H1 (cell line): Measurements from ENCODE around the gene GRM1. TPM values are rescaled to one million over a fixed set of nuclear protein-coding genes. Genes with fewer than 3 reads are reported as not detected.

ENCODE experiments used
- ASH2L ChIP-seq: fragments of 200-600, 300-600 bp; sonication (generic); IDR thresholded peaks from one replicate; pipeline ENCODE4 v1.7.1; 2017; ENCODE audit warnings: low read length
- CBX8 ChIP-seq: fragments of 300-800, 300-1000 bp; sonication (generic); IDR thresholded peaks from 2 replicates; pipeline ENCODE4 v1.7.1; 2016; ENCODE audit warnings: low read depth, low read length, borderline replicate concordance
- CHD7 ChIP-seq: fragments of 300-600 bp; sonication (generic); IDR thresholded peaks from 2 replicates; pipeline ENCODE4 v1.7.1; 2012; ENCODE audit warnings: low read length, moderate library complexity, mild to moderate bottlenecking, inconsistent platforms; ENCODE audit not compliant: insufficient replicate concordance
- GABPA ChIP-seq: IDR thresholded peaks from 2 replicates; pipeline ENCODE4 v1.6.1; 2011; ENCODE audit warnings: mild to moderate bottlenecking, low read length, moderate library complexity, borderline replicate concordance; ENCODE audit not compliant: insufficient read depth
- HDAC6 ChIP-seq: IDR thresholded peaks from one replicate; pipeline ENCODE4 v1.7.1; 2012; ENCODE audit warnings: low read depth, mild to moderate bottlenecking, inconsistent platforms, low read length, moderate library complexity
- KDM4A ChIP-seq: IDR thresholded peaks from one replicate; pipeline ENCODE4 v1.7.1; 2012; ENCODE audit warnings: low read depth, mild to moderate bottlenecking, moderate library complexity, low read length, inconsistent platforms; ENCODE audit not compliant: severe bottlenecking
- KDM5A ChIP-seq: fragments of 200-600 bp; IDR thresholded peaks from 2 replicates; pipeline ENCODE4 v1.7.1; 2012; ENCODE audit warnings: mild to moderate bottlenecking, low read length, inconsistent platforms, mixed read lengths
- RAD21 ChIP-seq, 2 experiments: IDR thresholded peaks in 1 of 2; conservative IDR thresholded peaks in 1 of 2; 2 replicates each; pipeline ENCODE4 v1.6.1; 2011; ENCODE audit warnings: low read depth in 2 of 2, low read length in 2 of 2, improper control_type of control experiment in 1 of 2, inconsistent platforms in 1 of 2, mild to moderate bottlenecking in 1 of 2, moderate library complexity in 1 of 2
- RFX5 ChIP-seq: IDR thresholded peaks from 2 replicates; pipeline ENCODE4 v1.6.1; 2011; ENCODE audit warnings: low read depth, low read length, improper control_type of control experiment, borderline replicate concordance
- SP4 ChIP-seq: IDR thresholded peaks from 2 replicates; pipeline ENCODE4 v1.6.1; 2012; ENCODE audit warnings: low read length, inconsistent platforms
- polyA plus RNA-seq, 7 experiments: library from polyadenylated mRNA; depleted of rRNA in 3 of 7; stranded (reverse) in 5 of 7; unstranded in 2 of 7; fragments of >200 nt in 5 of 7; fragments of 200-250 nt in 2 of 7; gene quantifications; 1 replicate in 5 of 7; 2 replicates in 1 of 7; 4 replicates in 1 of 7; pipeline versions ENCODE4 v1.2.1 to v1.2.3, GENCODE V29; 2011 to 2013; ENCODE audit warnings: missing spikeins in 2 of 7, mixed read lengths in 2 of 7
- total RNA-seq: library from RNA; stranded (reverse); fragmentation: NEBNext Ultra II Directional; extraction: Animal tissue kit (Norgen Biotek cat#: 25700); gene quantifications from 2 replicates; pipeline ENCODE4 v1.2.1, GENCODE V29; 2021

Gene GRM1
- total and polyA plus RNA-seq, 2 of the 8 experiments (the other 6 are each of a cell fraction or from before 2014, with no cell fraction given): 0.15 to 1.3 TPM

- TF ChIP-seq CHD7 (no peak), RAD21 (IDR thresholded peaks at IDR 0.05 in 1 of 2, conservative IDR thresholded peaks at IDR 0.05 in 1 of 2; ENCODE audit: low read depth in 2 of 2, low read length in 2 of 2) (peak; percentile 56 to 60), KDM4A (peak; percentile 61), GABPA (no peak), CBX8 (no peak), RFX5 (no peak), KDM5A (no peak), ASH2L (peak; percentile 71), HDAC6 (no peak), SP4 (no peak)
Measured at GRCh38 chr6:146027586-146028251, 1.1 kb upstream of the GRM1 start (continued).
